ENCODE measurements around the gene CADM1.
"Not testable (repeated sequence)": the region's sequence is repeated elsewhere in the genome, so short reads cannot be mapped to it uniquely, and the experiment has no call there.

The CADM1 gene

GRCh38 chr11:115476463-115477286 lies 27.5 kb downstream of the CADM1 start:
- DNase-seq, result no peak
- ATAC-seq, result no peak

GRCh38 chr11:115475564-115475963 lies 28.7 kb downstream of the CADM1 start:
- DNase-seq (no peak), ATAC-seq (no peak)

GRCh38 chr11:115474306-115474705 lies 29.9 kb downstream of the CADM1 start:
- DNase-seq, ATAC-seq: not testable (repeated sequence)

GRCh38 chr11:115473167-115473566 lies 31.0 kb downstream of the CADM1 start:
- ATAC-seq (no peak), DNase-seq (no peak)

GRCh38 chr11:115471367-115471766 lies 32.8 kb downstream of the CADM1 start:
- DNase-seq (no peak), ATAC-seq (no peak)

GRCh38 chr11:115470928-115471327 lies 33.3 kb downstream of the CADM1 start:
- no peak for ATAC-seq

GRCh38 chr11:115469361-115469760 lies 34.9 kb downstream of the CADM1 start:
- DNase-seq, result no peak
- ATAC-seq, result no peak

More at GRCh38 chr11:115470928-115471327, 33.3 kb downstream of the CADM1 start:
- DNase-seq, result no peak

GRCh38 chr11:115466122-115466521 lies 38.1 kb downstream of the CADM1 start:
- ATAC-seq (no peak), DNase-seq (no peak)

- no peak for DNase-seq
- no peak for ATAC-seq
These were observed 39.9 kb downstream of the CADM1 start for GRCh38 chr11:115464269-115464668.

GRCh38 chr11:115463606-115464005 lies 40.6 kb downstream of the CADM1 start:
- DNase-seq (no peak), ATAC-seq (no peak)

GRCh38 chr11:115462757-115463156 lies 41.5 kb downstream of the CADM1 start:
- ATAC-seq (no peak), DNase-seq (no peak)

- DNase-seq, result no peak
These were observed 42.1 kb downstream of the CADM1 start for GRCh38 chr11:115462004-115462541.

GRCh38 chr11:115460512-115460911 lies 43.7 kb downstream of the CADM1 start:
- ATAC-seq, result no peak
- no peak for DNase-seq

More at GRCh38 chr11:115462004-115462541, 42.1 kb downstream of the CADM1 start:
- no peak for ATAC-seq

GRCh38 chr11:115459563-115459962 lies 44.7 kb downstream of the CADM1 start:
- no peak for DNase-seq
- no peak for ATAC-seq

- no peak for ATAC-seq
- no peak for DNase-seq
These were observed 45.3 kb downstream of the CADM1 start for GRCh38 chr11:115458877-115459276.

- no peak for DNase-seq
- ATAC-seq, result no peak
These were observed 48.2 kb downstream of the CADM1 start for GRCh38 chr11:115456019-115456418.

- DNase-seq (no peak), ATAC-seq (no peak)
These were observed 48.6 kb downstream of the CADM1 start for GRCh38 chr11:115455613-115456012.

- ATAC-seq (no peak), DNase-seq (no peak)
These were observed 49.7 kb downstream of the CADM1 start for GRCh38 chr11:115454525-115454924.

GRCh38 chr11:115453693-115454490 lies 50.3 kb downstream of the CADM1 start:
- DNase-seq, result no peak
- ATAC-seq, result no peak

- DNase-seq (no peak), ATAC-seq (no peak)
These were observed 52.0 kb downstream of the CADM1 start for GRCh38 chr11:115452241-115452640.

- DNase-seq, result no peak
- ATAC-seq, result no peak
These were observed 53.7 kb downstream of the CADM1 start for GRCh38 chr11:115450519-115450918.

GRCh38 chr11:115447273-115447864 lies 56.8 kb downstream of the CADM1 start:
- ATAC-seq (no peak), DNase-seq (no peak)

GRCh38 chr11:115446214-115446613 lies 58.0 kb downstream of the CADM1 start:
- DNase-seq (no peak), ATAC-seq (no peak)
